Ishikawa (cell line): ENCODE data around the gene PDE6B.

ENCODE experiments used
- CEBPB ChIP-seq: IDR thresholded peaks from 2 replicates; pipeline ENCODE4 v1.6.1; 2012
- CREB1 ChIP-seq: IDR thresholded peaks from 2 replicates; pipeline ENCODE4 v1.6.1; 2012; ENCODE audit warnings: low read depth
- EP300 ChIP-seq: IDR thresholded peaks from 2 replicates; pipeline ENCODE4 v1.6.1; 2012; ENCODE audit warnings: borderline replicate concordance
- NFIC ChIP-seq: IDR thresholded peaks from 2 replicates; pipeline ENCODE4 v1.6.1; 2012
- RAD21 ChIP-seq: IDR thresholded peaks from 2 replicates; pipeline ENCODE4 v1.6.1; 2012; ENCODE audit warnings: low read depth
- TAF1 ChIP-seq: IDR thresholded peaks from 2 replicates; pipeline ENCODE4 v1.6.1; 2012; ENCODE audit warnings: low read depth, mild to moderate bottlenecking
- TCF12 ChIP-seq: IDR thresholded peaks from 2 replicates; pipeline ENCODE4 v1.6.1; 2012; ENCODE audit warnings: low read depth
- TEAD4 ChIP-seq: IDR thresholded peaks from 2 replicates; pipeline ENCODE4 v1.6.1; 2012
- YY1 ChIP-seq: IDR thresholded peaks from 2 replicates; pipeline ENCODE4 v1.6.1; 2012; ENCODE audit warnings: low read depth
- ZBTB7A ChIP-seq: IDR thresholded peaks from 2 replicates; pipeline ENCODE4 v1.6.1; 2012; ENCODE audit warnings: low read depth
- TF ChIP-seq, protein P1 (sequence below): IDR thresholded peaks from 2 replicates; pipeline ENCODE4 v1.6.1; 2012; ENCODE audit warnings: low read depth, mild to moderate bottlenecking
- TF ChIP-seq, protein P2 (sequence below): IDR thresholded peaks from 2 replicates; pipeline ENCODE4 v1.6.1; 2012
- TF ChIP-seq, protein P3 (sequence below): IDR thresholded peaks from 2 replicates; pipeline ENCODE4 v1.6.1; 2012

DNA sequence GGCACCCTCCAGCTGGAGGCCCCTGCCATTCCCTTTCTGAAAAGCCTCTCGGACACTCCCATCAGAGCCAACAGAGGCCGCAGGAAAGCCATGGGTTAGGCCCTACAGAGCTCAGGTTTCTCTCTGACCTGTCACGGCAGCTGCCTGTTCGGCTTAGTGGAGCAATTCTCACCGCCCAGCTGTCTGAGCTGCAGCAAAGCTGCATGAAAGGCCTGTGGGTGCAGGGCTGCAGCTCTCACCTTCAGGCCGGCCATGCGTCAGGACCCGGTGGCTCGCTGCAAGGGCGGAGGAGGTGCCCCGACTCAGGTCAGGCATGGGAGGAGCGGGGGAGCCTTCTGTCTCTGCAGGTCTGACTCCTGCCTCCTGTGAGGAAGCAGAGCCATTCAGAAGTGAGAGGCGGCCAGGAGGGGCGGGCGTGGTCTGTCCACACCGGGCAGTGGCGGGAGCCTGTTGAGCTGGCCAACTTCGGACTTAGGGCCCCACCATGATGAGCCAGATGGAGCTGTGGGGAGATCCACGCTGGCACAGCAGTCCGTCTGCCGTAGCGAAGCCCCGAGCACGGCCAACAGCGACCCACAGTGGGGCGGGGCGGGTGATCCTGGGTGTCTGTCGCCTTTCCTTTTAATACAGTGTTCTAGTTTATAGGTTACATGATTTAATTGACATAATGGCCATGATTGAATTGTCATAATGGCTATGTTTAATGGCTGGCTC lies 23.4 kb downstream of the PDE6B start:
- TF ChIP-seq CEBPB: no peak
- TF ChIP-seq, protein P1, sequence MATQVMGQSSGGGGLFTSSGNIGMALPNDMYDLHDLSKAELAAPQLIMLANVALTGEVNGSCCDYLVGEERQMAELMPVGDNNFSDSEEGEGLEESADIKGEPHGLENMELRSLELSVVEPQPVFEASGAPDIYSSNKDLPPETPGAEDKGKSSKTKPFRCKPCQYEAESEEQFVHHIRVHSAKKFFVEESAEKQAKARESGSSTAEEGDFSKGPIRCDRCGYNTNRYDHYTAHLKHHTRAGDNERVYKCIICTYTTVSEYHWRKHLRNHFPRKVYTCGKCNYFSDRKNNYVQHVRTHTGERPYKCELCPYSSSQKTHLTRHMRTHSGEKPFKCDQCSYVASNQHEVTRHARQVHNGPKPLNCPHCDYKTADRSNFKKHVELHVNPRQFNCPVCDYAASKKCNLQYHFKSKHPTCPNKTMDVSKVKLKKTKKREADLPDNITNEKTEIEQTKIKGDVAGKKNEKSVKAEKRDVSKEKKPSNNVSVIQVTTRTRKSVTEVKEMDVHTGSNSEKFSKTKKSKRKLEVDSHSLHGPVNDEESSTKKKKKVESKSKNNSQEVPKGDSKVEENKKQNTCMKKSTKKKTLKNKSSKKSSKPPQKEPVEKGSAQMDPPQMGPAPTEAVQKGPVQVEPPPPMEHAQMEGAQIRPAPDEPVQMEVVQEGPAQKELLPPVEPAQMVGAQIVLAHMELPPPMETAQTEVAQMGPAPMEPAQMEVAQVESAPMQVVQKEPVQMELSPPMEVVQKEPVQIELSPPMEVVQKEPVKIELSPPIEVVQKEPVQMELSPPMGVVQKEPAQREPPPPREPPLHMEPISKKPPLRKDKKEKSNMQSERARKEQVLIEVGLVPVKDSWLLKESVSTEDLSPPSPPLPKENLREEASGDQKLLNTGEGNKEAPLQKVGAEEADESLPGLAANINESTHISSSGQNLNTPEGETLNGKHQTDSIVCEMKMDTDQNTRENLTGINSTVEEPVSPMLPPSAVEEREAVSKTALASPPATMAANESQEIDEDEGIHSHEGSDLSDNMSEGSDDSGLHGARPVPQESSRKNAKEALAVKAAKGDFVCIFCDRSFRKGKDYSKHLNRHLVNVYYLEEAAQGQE: no peak
- TF ChIP-seq, protein P2, sequence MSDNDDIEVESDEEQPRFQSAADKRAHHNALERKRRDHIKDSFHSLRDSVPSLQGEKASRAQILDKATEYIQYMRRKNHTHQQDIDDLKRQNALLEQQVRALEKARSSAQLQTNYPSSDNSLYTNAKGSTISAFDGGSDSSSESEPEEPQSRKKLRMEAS: no peak
- no peak for TF ChIP-seq ZBTB7A
- no peak for TF ChIP-seq YY1
- TF ChIP-seq, protein P3, sequence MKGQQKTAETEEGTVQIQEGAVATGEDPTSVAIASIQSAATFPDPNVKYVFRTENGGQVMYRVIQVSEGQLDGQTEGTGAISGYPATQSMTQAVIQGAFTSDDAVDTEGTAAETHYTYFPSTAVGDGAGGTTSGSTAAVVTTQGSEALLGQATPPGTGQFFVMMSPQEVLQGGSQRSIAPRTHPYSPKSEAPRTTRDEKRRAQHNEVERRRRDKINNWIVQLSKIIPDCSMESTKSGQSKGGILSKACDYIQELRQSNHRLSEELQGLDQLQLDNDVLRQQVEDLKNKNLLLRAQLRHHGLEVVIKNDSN: no peak
- TF ChIP-seq RAD21: no peak
- TF ChIP-seq TEAD4: no peak
- no peak for TF ChIP-seq EP300
- no peak for TF ChIP-seq NFIC
- no peak for TF ChIP-seq TCF12
- TF ChIP-seq TAF1: no peak
- TF ChIP-seq CREB1: no peak
